Stomach (tissue), 9 donors: ENCODE data around the gene CSF3. TPM values are rescaled to one million over a fixed set of nuclear protein-coding genes. Genes with fewer than 3 reads are reported as not detected.

Experiments used
- DNase-seq, 2 donors: peaks; one replicate each; pipeline versions ENCODE4 v3.0.0 to v3.0.0-alpha.2; 2013 to 2019
- H3K27ac ChIP-seq, 5 donors: fragments of 200-600 bp in 4 of 5; sonication (generic) in 4 of 5; one replicate each; pipeline ENCODE4 v1.5.1; 2013 to 2019; ENCODE audit warnings: mild to moderate bottlenecking in 1 of 5, moderate library complexity in 1 of 5
- H3K27me3 ChIP-seq, 3 donors: fragments of 200-600 bp; sonication (generic); one replicate each; pipeline ENCODE4 v1.5.1; 2017 to 2019; ENCODE audit warnings: mixed run types in 1 of 3
- H3K36me3 ChIP-seq, 4 donors: fragments of 200-600 bp; sonication (generic); 1 replicate in 3 of 4; 2 replicates in 1 of 4; pipeline ENCODE4 v1.5.1; 2016 to 2019
- H3K4me1 ChIP-seq, 4 donors: fragments of 200-600 bp; sonication (generic); one replicate each; pipeline ENCODE4 v1.5.1; 2016 to 2019
- H3K4me3 ChIP-seq, 4 donors: fragments of 200-600 bp; sonication (generic) in 3 of 4; one replicate each; pipeline ENCODE4 v1.5.1; 2016 to 2019; ENCODE audit warnings: mild to moderate bottlenecking in 1 of 4
- H3K9me3 ChIP-seq, 4 donors: fragments of 200-600 bp; sonication (generic); one replicate each; pipeline ENCODE4 v1.5.1; 2016 to 2019
- CTCF ChIP-seq, 7 experiments: fragments of 450-650 bp in 4 of 7; fragments of 200-600 bp in 3 of 7; sonication (generic) in 3 of 7; IDR thresholded peaks; one replicate each; pipeline ENCODE4 v1.5.1; 2016 to 2019; ENCODE audit warnings: antibody characterized with exemption in 7 of 7, control low read depth in 2 of 7, mild to moderate bottlenecking in 1 of 7
- EP300 ChIP-seq: sonication (generic); formaldehyde crosslinking; IDR thresholded peaks from one replicate; pipeline ENCODE4 v1.6.1; 2017; ENCODE audit warnings: antibody characterized with exemption
- POLR2A ChIP-seq, 4 donors: fragments of 450-650 bp; IDR thresholded peaks; one replicate each; pipeline ENCODE4 v1.6.1; 2016; ENCODE audit warnings: antibody characterized with exemption in 4 of 4, control low read depth in 2 of 4, mild to moderate bottlenecking in 1 of 4, moderate library complexity in 1 of 4
- POLR2AphosphoS5 ChIP-seq, 3 donors: sonication (generic); formaldehyde crosslinking; IDR thresholded peaks; one replicate each; pipeline ENCODE4 v1.6.1; 2016; ENCODE audit warnings: antibody characterized with exemption in 3 of 3
- WGBS, 5 donors: extraction: QIAGEN DNeasy Blood & Tissue Kit in 3 of 5; methylation state at CpG; one replicate each; pipeline versions ENCODE4 v1.1.5 to v1.1.7; 2013 to 2018; 5-methylcytosine and 5-hydroxymethylcytosine counted together
- intact Hi-C: fragments of 100-400 bp; cut with DNase I; formaldehyde crosslinking; loops from one replicate; pipeline ENCODE4 v1.15.1; 2023; ENCODE audit warnings: low total_unique reads
- polyA plus RNA-seq, 3 donors: library from polyadenylated mRNA; stranded (reverse); fragments of 200-250 nt; gene quantifications; one replicate each; pipeline ENCODE4 v1.2.3, GENCODE V29; 2013
- total RNA-seq, 5 donors: library from RNA; depleted of rRNA; stranded (reverse); fragments of >200 nt; gene quantifications; one replicate each; pipeline versions ENCODE4 v1.1.0 to v1.2.3, GENCODE V29; 2014 to 2016
- donor health status: healthy with polysubstance abuse.
- donor health status: Bipolar disorder and iron deficiency.
- donor health status: healthy.

Gene CSF3
- total and polyA plus RNA-seq, 8 donors = 0.55 to 16.2 (median 1.6) TPM; not detected in 2

DNA sequence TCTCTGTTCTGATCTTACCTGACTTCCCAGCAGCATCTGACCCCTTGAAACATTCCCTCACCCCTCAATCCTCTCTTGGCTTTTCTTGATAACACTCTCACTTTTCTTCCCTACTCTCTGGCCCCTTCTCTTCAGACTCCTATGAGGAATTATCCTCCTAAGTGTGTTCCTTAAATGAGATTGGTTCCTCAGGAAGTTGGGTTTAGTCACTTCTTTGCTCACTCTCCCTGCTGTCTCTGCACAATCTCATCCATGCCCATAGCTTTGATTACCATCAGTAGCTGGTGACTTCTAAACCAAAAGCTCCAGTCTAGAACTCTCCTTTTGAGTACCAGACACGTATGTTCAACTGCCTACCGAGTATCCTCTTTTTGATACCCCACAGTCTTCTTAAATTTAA is 26.0 kb downstream of the CSF3 start:
- Histone ChIP-seq H3K4me1 (peaks cover 0 to 15% (median 11%) of the 10 kb centered on the region in 4 donors), H3K27me3 (no peaks in the 10 kb centered on the region), H3K9me3 (no peaks in the 10 kb centered on the region), H3K27ac (no peak overlapping the region), H3K36me3 (peaks cover 6 to 40% (median 39%) of the 10 kb centered on the region in 4 donors), H3K4me3 (no peak overlapping the region)
- 85 to 93% (median 90%) methylated on average over 2 of the region's 2 CpGs for WGBS, 5 donors
- TF ChIP-seq POLR2A (IDR thresholded peaks at IDR 0.05) (no peak), CTCF (IDR thresholded peaks at IDR 0.05) (no peak), EP300 (no peak), POLR2AphosphoS5 (IDR thresholded peaks at IDR 0.05) (no peak)
- intact Hi-C loops = no loop called here
- DNase-seq = no peak

- Histone ChIP-seq H3K27me3 (no peaks in the 10 kb centered on the region), H3K4me3 (no peak overlapping the region), H3K9me3 (no peaks in the 10 kb centered on the region), H3K27ac (no peak overlapping the region), H3K4me1 (peaks cover 18 to 41% (median 28%) of the 10 kb centered on the region in 4 donors), H3K36me3 (peaks cover 13 to 16% (median 15%) of the 10 kb centered on the region in 4 donors)
- intact Hi-C loops = no loop called here
- no peak for DNase-seq
- no peak for TF ChIP-seq POLR2A (IDR thresholded peaks at IDR 0.05)
- no peak for TF ChIP-seq POLR2AphosphoS5 (IDR thresholded peaks at IDR 0.05)
- no peak for TF ChIP-seq CTCF (IDR thresholded peaks at IDR 0.05)
- TF ChIP-seq EP300 = no peak
- 75 to 81% (median 81%) methylated on average over 6 of the region's 6 CpGs for WGBS, 5 donors
Observed at GRCh38 chr17:40056379-40057015, 41.3 kb downstream of the CSF3 start.

GRCh38 chr17:40058186-40058784 is 43.0 kb downstream of the CSF3 start:
- no peaks in the 10 kb centered on the region for H3K9me3 ChIP-seq
- H3K27me3 ChIP-seq = no peaks in the 10 kb centered on the region
- TF ChIP-seq POLR2A (IDR thresholded peaks at IDR 0.05) (no peak), EP300 (no peak), CTCF (IDR thresholded peaks at IDR 0.05) (no peak), POLR2AphosphoS5 (IDR thresholded peaks at IDR 0.05) (no peak)
- H3K4me3 ChIP-seq = no peak overlapping the region
- H3K27ac ChIP-seq = peak overlapping the region; percentile 11 to 79 (median 68)
- intact Hi-C loops = no loop called here
- 37 to 58% (median 53%) methylated on average over 8 of the region's 8 CpGs for WGBS, 5 donors
- peak in 1 of 2 donors; percentile 56 for DNase-seq
- H3K36me3 ChIP-seq = no peaks in the 10 kb centered on the region
- peaks cover 20 to 48% (median 31%) of the 10 kb centered on the region in 4 donors for H3K4me1 ChIP-seq

DNA sequence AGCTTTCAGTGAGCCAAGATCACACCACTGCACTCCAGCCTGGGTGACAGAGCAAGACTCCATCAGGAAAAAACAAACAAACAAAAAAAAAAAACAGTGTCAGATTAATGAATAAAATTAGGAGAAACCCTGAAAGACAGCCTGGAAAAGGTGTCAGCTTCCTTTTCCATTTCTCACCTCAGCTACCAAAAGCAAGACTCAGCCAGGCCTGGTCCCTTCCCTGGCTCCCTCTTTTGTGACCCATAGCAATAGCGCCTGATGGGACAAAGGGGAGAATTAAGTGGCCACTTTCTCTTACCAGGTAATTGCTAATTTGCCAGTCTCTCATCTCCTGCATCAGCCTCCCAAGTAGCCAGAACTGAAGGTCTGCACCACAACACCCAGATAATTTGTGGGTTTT is 43.6 kb downstream of the CSF3 start:
- Histone ChIP-seq H3K36me3 (no peaks in the 10 kb centered on the region), H3K4me1 (peaks cover 18 to 45% (median 30%) of the 10 kb centered on the region in 4 donors), H3K27me3 (no peaks in the 10 kb centered on the region), H3K4me3 (no peak overlapping the region), H3K27ac (peak overlapping the region in 4 of 5 donors; percentile 67 to 79 (median 70)), H3K9me3 (no peaks in the 10 kb centered on the region)
- 77 to 100% (median 94%) methylated on average over 1 of the region's 1 CpG for WGBS, 5 donors
- no peak for TF ChIP-seq POLR2A (IDR thresholded peaks at IDR 0.05)
- TF ChIP-seq EP300 = no peak
- no peak for TF ChIP-seq POLR2AphosphoS5 (IDR thresholded peaks at IDR 0.05)
- no peak for TF ChIP-seq CTCF (IDR thresholded peaks at IDR 0.05)
- no peak for DNase-seq
- intact Hi-C loops = no loop called here
